GM12878 (cell line): ENCODE results near the gene HEATR9. TPM values are rescaled to one million over a fixed set of nuclear protein-coding genes. Genes with fewer than 3 reads are reported as not detected.

ENCODE experiments used
- ASH2L ChIP-seq: fragments of 300-600, 200-600 bp; sonication (generic); IDR thresholded peaks from 2 replicates; pipeline ENCODE4 v1.6.1; 2017; ENCODE audit warnings: low read depth, mild to moderate bottlenecking, borderline replicate concordance
- CBX5 ChIP-seq: sonication (generic); IDR thresholded peaks from 2 replicates; pipeline ENCODE4 v1.6.1; 2016; ENCODE audit warnings: low read depth, moderate library complexity, mild to moderate bottlenecking, inconsistent platforms
- CEBPB ChIP-seq, 2 experiments: fragments of 150-350 bp in 1 of 2; IDR thresholded peaks; 2 replicates each; pipeline ENCODE4 v1.6.1; 2012 to 2014; ENCODE audit warnings: low read depth in 2 of 2, low read length in 2 of 2, borderline replicate concordance in 1 of 2, inconsistent platforms in 1 of 2
- CEBPZ ChIP-seq: fragments of 150-350 bp; IDR thresholded peaks from 2 replicates; pipeline ENCODE4 v1.6.1; 2016; ENCODE audit warnings: low read depth, low read length
- CHD4 ChIP-seq: fragments of 200-600 bp; sonication (generic); IDR thresholded peaks from 2 replicates; pipeline ENCODE4 v1.6.1; 2016; ENCODE audit warnings: mild to moderate bottlenecking
- IKZF1 ChIP-seq: fragments of 450-650 bp; conservative IDR thresholded peaks from 2 replicates; pipeline ENCODE4 v1.6.1; 2017; ENCODE audit warnings: antibody characterized with exemption, mild to moderate bottlenecking
- IRF4 ChIP-seq: IDR thresholded peaks from 2 replicates; pipeline ENCODE4 v1.6.1; 2011; ENCODE audit warnings: low read depth, low read length
- JUNB ChIP-seq: IDR thresholded peaks from 2 replicates; pipeline ENCODE4 v1.6.1; 2016; ENCODE audit warnings: antibody characterized with exemption, mild to moderate bottlenecking
- KAT2A ChIP-seq: conservative IDR thresholded peaks from 2 replicates; pipeline ENCODE4 v1.6.1; 2011; ENCODE audit warnings: low read depth, low read length; ENCODE audit not compliant: control insufficient read depth
- KDM1A ChIP-seq: fragments of 200-600 bp; sonication (generic); IDR thresholded peaks from 2 replicates; pipeline ENCODE4 v1.6.1; 2016; ENCODE audit warnings: borderline replicate concordance
- MTA3 ChIP-seq: IDR thresholded peaks from 2 replicates; pipeline ENCODE4 v1.6.1; 2012; ENCODE audit warnings: low read length, inconsistent platforms, borderline replicate concordance
- MYB ChIP-seq: fragments of 150-350 bp; IDR thresholded peaks from 2 replicates; pipeline ENCODE4 v1.6.1; 2014; ENCODE audit warnings: mild to moderate bottlenecking, low read depth, low read length, borderline replicate concordance
- NR2C1 ChIP-seq: fragments of 450-650 bp; IDR thresholded peaks from 2 replicates; pipeline ENCODE4 v1.6.1; 2017; ENCODE audit warnings: antibody characterized with exemption, mild to moderate bottlenecking, moderate library complexity
- RAD21 ChIP-seq: IDR thresholded peaks from 2 replicates; pipeline ENCODE4 v1.6.1; 2011; ENCODE audit warnings: mild to moderate bottlenecking, low read depth, low read length, moderate library complexity; ENCODE audit not compliant: insufficient read depth
- RAD51 ChIP-seq: fragments of 450-650 bp; IDR thresholded peaks from 2 replicates; pipeline ENCODE4 v1.6.1; 2016; ENCODE audit warnings: moderate library complexity, mild to moderate bottlenecking, inconsistent platforms
- RB1 ChIP-seq: fragments of 450-650 bp; formaldehyde crosslinking; IDR thresholded peaks from 2 replicates; pipeline ENCODE4 v1.6.1; 2017; ENCODE audit warnings: mild to moderate bottlenecking, borderline replicate concordance
- SIN3A ChIP-seq: IDR thresholded peaks from 2 replicates; pipeline ENCODE4 v1.6.1; 2012; ENCODE audit warnings: low read depth, low read length, improper control_type of control experiment
- SMAD1 ChIP-seq: fragments of 450-650 bp; IDR thresholded peaks from 2 replicates; pipeline ENCODE4 v1.6.1; 2018; ENCODE audit warnings: mild to moderate bottlenecking, low read depth; ENCODE audit not compliant: partially characterized antibody
- SREBF1 ChIP-seq: IDR thresholded peaks from 2 replicates; pipeline ENCODE4 v1.6.1; 2012; ENCODE audit warnings: mild to moderate bottlenecking, low read length
- SRF ChIP-seq, 2 experiments: IDR thresholded peaks; 2 replicates each; pipeline ENCODE4 v1.6.1; 2011; ENCODE audit warnings: low read depth in 2 of 2, low read length in 2 of 2, mild to moderate bottlenecking in 1 of 2, moderate library complexity in 1 of 2
- TARDBP ChIP-seq: IDR thresholded peaks from 2 replicates; pipeline ENCODE4 v1.6.1; 2016; ENCODE audit warnings: borderline replicate concordance
- TBL1XR1 ChIP-seq: IDR thresholded peaks from 2 replicates; pipeline ENCODE4 v1.6.1; 2012; ENCODE audit warnings: low read depth, low read length, improper control_type of control experiment
- TCF3 ChIP-seq: IDR thresholded peaks from 2 replicates; pipeline ENCODE4 v1.6.1; 2012; ENCODE audit warnings: low read depth, mild to moderate bottlenecking, low read length, borderline replicate concordance; ENCODE audit not compliant: insufficient read depth
- ZNF207 ChIP-seq: fragments of 450-650 bp; IDR thresholded peaks from 2 replicates; pipeline ENCODE4 v1.6.1; 2014; ENCODE audit warnings: antibody characterized with exemption, mild to moderate bottlenecking, borderline replicate concordance
- ZSCAN29 ChIP-seq: fragments of 450-650 bp; IDR thresholded peaks from 2 replicates; pipeline ENCODE4 v1.6.1; 2017; ENCODE audit warnings: mild to moderate bottlenecking, moderate library complexity
- ZZZ3 ChIP-seq: IDR thresholded peaks from 2 replicates; pipeline ENCODE4 v1.6.1; 2011; ENCODE audit warnings: low read depth; ENCODE audit not compliant: control insufficient read depth, insufficient read length
- polyA plus RNA-seq, 11 experiments: library from polyadenylated mRNA; depleted of rRNA in 4 of 11; unstranded in 6 of 11; stranded (reverse) in 5 of 11; fragments of >200 nt; fragmentation: Nextera tagmentation in 4 of 11; fragmentation: Illumina TruSeq in 1 of 11; extraction: Ambion mirVana in 4 of 11; extraction: Trizol in 1 of 11; gene quantifications; 1 replicate in 1 of 11; 2 replicates in 10 of 11; pipeline versions ENCODE4 v1.2.1 to v1.2.3, GENCODE V29; 2011 to 2016; ENCODE audit warnings: inconsistent platforms in 2 of 11, missing spikeins in 2 of 11, low read depth in 1 of 11
- total RNA-seq, 4 experiments: library from RNA; depleted of rRNA in 3 of 4; stranded (reverse); fragments of >200 nt in 3 of 4; fragmentation: Illumina TruSeq in 1 of 4; extraction: Trizol in 1 of 4; gene quantifications; 2 replicates each; pipeline versions ENCODE4 v1.2.1 to v1.2.3, GENCODE V29; 2013 to 2021
- TF ChIP-seq, protein P1 (sequence below): fragments of 450-650 bp; IDR thresholded peaks from 2 replicates; pipeline ENCODE4 v1.6.1; 2017; ENCODE audit warnings: mild to moderate bottlenecking, moderate library complexity

HEATR9 gene
- total and polyA plus RNA-seq, 10 of the 15 experiments (the other 5 are each of a cell fraction or from before 2014, with no cell fraction given), result 0.04 to 0.43 (median 0.13) TPM; not detected in 2

GRCh38 chr17:35890774-35891155 is 22.1 kb upstream of the HEATR9 start (continued):
- no peak for TF ChIP-seq ZSCAN29
- peak; percentile 70 for TF ChIP-seq SMAD1
- no peak for TF ChIP-seq KAT2A
- TF ChIP-seq, protein P1, sequence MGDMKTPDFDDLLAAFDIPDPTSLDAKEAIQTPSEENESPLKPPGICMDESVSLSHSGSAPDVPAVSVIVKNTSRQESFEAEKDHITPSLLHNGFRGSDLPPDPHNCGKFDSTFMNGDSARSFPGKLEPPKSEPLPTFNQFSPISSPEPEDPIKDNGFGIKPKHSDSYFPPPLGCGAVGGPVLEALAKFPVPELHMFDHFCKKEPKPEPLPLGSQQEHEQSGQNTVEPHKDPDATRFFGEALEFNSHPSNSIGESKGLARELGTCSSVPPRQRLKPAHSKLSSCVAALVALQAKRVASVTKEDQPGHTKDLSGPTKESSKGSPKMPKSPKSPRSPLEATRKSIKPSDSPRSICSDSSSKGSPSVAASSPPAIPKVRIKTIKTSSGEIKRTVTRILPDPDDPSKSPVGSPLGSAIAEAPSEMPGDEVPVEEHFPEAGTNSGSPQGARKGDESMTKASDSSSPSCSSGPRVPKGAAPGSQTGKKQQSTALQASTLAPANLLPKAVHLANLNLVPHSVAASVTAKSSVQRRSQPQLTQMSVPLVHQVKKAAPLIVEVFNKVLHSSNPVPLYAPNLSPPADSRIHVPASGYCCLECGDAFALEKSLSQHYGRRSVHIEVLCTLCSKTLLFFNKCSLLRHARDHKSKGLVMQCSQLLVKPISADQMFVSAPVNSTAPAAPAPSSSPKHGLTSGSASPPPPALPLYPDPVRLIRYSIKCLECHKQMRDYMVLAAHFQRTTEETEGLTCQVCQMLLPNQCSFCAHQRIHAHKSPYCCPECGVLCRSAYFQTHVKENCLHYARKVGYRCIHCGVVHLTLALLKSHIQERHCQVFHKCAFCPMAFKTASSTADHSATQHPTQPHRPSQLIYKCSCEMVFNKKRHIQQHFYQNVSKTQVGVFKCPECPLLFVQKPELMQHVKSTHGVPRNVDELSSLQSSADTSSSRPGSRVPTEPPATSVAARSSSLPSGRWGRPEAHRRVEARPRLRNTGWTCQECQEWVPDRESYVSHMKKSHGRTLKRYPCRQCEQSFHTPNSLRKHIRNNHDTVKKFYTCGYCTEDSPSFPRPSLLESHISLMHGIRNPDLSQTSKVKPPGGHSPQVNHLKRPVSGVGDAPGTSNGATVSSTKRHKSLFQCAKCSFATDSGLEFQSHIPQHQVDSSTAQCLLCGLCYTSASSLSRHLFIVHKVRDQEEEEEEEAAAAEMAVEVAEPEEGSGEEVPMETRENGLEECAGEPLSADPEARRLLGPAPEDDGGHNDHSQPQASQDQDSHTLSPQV, result no peak
- TF ChIP-seq ASH2L, result no peak
- peak; percentile 49; the same call in 1 of the 2 replicates for TF ChIP-seq RB1
- TF ChIP-seq TBL1XR1, result no peak
- TF ChIP-seq MYB, result 0 out of 2 replicates have a peak, but pooled peaks have one; percentile 51
- no peak for TF ChIP-seq CHD4
- no peak for TF ChIP-seq ZNF207
- TF ChIP-seq SRF (IDR thresholded peaks at IDR 0.05; ENCODE audit: low read depth in 2 of 2, low read length in 2 of 2), result no peak
- TF ChIP-seq JUNB, result no peak
- no peak for TF ChIP-seq SREBF1
- TF ChIP-seq IKZF1, result peak; percentile 83
- TF ChIP-seq CBX5, result no peak
- TF ChIP-seq SIN3A, result peak; percentile 54; the same call in 1 of the 2 replicates
- no peak for TF ChIP-seq RAD21
- peak; percentile 69 for TF ChIP-seq RAD51
- TF ChIP-seq MTA3, result no peak
- TF ChIP-seq NR2C1, result no peak
- no peak for TF ChIP-seq TCF3
- no peak for TF ChIP-seq ZZZ3
- TF ChIP-seq CEBPZ, result no peak
- no peak; a peak in 1 of 4 replicates for TF ChIP-seq CEBPB (IDR thresholded peaks at IDR 0.05; ENCODE audit: borderline replicate concordance in 1 of 2, low read depth in 2 of 2, low read length in 2 of 2)
- TF ChIP-seq IRF4, result no peak
- no peak for TF ChIP-seq KDM1A
- TF ChIP-seq TARDBP, result no peak
